Measurements from ENCODE around the gene AFF3.
"Not testable (repeated sequence)": the region's sequence is repeated elsewhere in the genome, so short reads cannot be mapped to it uniquely, and the experiment has no call there.

The AFF3 gene

GRCh38 chr2:99957332-99958133, 184.9 kb downstream of the AFF3 start:
- DNase-seq: no peak

GRCh38 chr2:99956232-99957030, 186.0 kb downstream of the AFF3 start:
- no peak for DNase-seq

GRCh38 chr2:99953750-99954149, 188.6 kb downstream of the AFF3 start:
- no peak for DNase-seq

GRCh38 chr2:99949963-99950362, 192.4 kb downstream of the AFF3 start:
- DNase-seq: no peak

- DNase-seq: no peak
Measured at GRCh38 chr2:99949530-99949929, 192.9 kb downstream of the AFF3 start.

GRCh38 chr2:99948010-99948409, 194.4 kb downstream of the AFF3 start:
- DNase-seq: no peak

GRCh38 chr2:99947366-99947765, 195.0 kb downstream of the AFF3 start:
- not testable (repeated sequence) for DNase-seq

GRCh38 chr2:99944019-99944418, 198.4 kb downstream of the AFF3 start:
- DNase-seq: no peak

- DNase-seq: no peak
Measured at GRCh38 chr2:99942561-99943347, 199.6 kb downstream of the AFF3 start.

- DNase-seq: no peak
Measured at GRCh38 chr2:99940963-99941362, 201.4 kb downstream of the AFF3 start.

- DNase-seq: no peak
Measured at GRCh38 chr2:99939135-99939534, 203.3 kb downstream of the AFF3 start.

- no peak for DNase-seq
Measured at GRCh38 chr2:99938250-99938649, 204.1 kb downstream of the AFF3 start.

GRCh38 chr2:99936065-99936464, 206.3 kb downstream of the AFF3 start:
- no peak for DNase-seq

GRCh38 chr2:99935662-99936061, 206.7 kb downstream of the AFF3 start:
- no peak for DNase-seq

GRCh38 chr2:99933894-99934650, 208.3 kb downstream of the AFF3 start:
- no peak for DNase-seq

- not testable (repeated sequence) for DNase-seq
Measured at GRCh38 chr2:99933491-99933890, 208.9 kb downstream of the AFF3 start.

GRCh38 chr2:99928470-99929053, 213.8 kb downstream of the AFF3 start:
- no peak for DNase-seq

- not testable (repeated sequence) for DNase-seq
Measured at GRCh38 chr2:99927690-99928207, 214.6 kb downstream of the AFF3 start.

- DNase-seq: no peak
Measured at GRCh38 chr2:99926986-99927385, 215.4 kb downstream of the AFF3 start.

GRCh38 chr2:99925960-99926359, 216.4 kb downstream of the AFF3 start:
- DNase-seq: no peak

GRCh38 chr2:99922664-99923063, 219.7 kb downstream of the AFF3 start:
- no peak for DNase-seq

GRCh38 chr2:99921903-99922302, 220.5 kb downstream of the AFF3 start:
- DNase-seq: no peak

Data from SHP77 treated with DMSO at 0.1 percent for 48 hours (cell line).